HS-5 (cell line): Measurements from ENCODE around the gene FAM124B.

Experiments
- DNase-seq: peaks from one replicate; pipeline ENCODE4 v3.0.0-alpha.2; 2012; ENCODE audit warnings: low read depth

Gene FAM124B

DNA sequence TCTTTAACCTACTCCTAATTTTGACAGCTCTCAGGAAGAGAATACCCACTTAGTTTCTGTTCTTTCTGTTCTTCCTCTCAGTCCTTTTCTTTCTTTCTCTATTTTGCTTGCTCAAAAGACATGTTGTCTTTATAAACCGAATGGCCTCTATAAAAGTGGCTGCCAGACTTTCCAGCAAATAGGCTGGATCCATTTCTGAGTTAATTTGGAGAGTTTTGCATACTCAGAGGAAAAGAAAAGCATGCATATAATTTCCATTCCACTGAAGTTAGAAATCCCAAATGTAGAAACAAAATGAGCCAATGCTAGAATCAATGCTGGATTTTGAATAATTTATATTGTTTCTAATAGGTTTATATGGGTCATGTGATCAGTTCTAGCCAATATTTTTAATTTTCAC lies 65.9 kb downstream of the FAM124B start:
- DNase-seq, result no peak

DNA sequence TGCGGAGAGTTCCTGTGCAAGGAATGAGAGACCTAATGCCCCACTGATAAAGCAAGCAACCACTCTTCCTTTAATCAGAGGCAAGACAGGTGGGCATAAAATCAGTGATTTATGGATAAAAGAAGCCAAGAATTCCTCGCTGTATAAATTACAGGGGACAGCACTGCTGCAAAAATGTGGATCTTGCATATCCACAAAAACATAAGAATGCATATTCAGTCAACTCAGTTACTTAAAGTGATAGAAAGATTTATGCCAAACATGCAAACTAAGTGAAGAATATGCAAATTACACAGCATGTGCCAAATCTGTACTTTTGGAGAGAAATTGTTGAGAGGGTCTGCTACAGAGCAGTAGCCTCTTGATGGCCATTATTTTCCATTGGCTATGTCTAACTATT lies 67.2 kb downstream of the FAM124B start:
- DNase-seq, result no peak

DNA sequence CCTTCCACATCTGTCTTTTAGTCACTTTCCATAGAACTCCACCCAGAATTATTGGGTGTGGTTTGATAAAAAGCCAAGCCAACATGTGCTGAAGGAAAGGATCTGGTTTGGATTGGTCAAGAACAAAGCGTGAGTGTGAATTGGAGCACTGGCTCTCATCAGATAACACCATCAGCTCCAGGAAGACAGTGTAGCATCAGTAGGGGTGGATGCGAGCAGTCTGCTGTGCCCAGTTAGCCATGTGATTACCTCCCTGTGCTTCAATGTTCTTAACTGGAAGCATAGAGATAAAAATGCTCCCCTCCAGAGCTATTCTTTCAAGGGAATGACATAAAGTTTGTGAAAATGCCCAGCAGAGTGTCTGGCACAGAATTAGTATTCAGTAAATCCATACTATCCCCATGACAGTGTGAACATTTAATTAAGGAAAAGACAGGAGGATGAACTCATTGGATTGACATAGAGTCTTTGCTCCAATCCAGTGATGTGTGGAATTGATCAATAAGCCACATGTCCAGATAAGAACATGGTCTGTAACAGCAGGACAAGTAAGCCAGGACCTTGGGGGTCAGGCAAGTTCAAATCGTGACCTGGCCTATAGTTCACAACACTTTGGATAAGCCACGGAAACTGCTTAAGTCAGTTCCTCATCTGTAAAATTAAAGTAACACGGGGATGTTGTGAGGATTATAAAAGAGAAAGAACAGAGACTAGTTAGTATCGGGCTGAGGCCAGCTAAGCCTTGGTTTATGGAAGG lies 68.0 kb downstream of the FAM124B start:
- DNase-seq, result no peak

DNA sequence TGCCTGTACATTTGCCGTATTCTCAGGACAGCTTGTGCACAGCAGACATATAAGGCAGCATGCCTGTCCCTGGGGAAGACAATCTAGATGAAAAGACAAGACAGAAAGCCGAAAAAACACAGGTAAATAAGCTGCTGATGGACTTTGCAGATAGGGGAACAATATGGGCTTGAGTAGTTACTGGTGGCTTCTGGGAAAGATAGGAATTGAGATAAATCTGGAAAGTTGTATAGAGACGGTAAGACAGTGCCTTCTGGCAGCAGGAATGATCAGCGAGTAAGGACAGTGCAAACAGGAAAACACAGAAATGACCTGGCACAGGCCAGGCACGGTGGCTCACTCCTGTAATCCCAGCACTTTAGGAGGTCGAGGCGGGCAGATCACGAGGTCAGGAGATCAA lies 70.2 kb downstream of the FAM124B start:
- no peak for DNase-seq

DNA sequence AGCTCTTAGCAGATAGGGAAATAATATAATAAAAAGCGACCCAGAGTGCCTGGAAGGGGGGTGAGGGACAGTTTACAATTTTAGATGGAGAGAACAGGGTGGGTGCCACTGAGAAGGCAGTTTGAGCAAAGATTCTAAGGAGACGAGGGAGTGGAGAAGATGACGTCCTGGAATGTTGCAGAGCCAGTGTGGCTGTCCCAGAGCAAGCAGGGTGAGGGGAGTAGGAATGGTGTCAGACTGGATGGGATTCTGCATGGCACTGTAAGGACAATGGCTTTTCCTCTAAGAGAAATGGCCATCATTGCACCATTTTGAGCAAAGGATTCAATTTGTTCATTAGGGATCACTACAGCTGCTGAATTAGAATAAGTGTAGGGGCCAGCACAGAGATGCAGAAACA lies 73.1 kb downstream of the FAM124B start:
- DNase-seq, result no peak
